ENCODE data around the gene PCDHGA5.

DNA sequence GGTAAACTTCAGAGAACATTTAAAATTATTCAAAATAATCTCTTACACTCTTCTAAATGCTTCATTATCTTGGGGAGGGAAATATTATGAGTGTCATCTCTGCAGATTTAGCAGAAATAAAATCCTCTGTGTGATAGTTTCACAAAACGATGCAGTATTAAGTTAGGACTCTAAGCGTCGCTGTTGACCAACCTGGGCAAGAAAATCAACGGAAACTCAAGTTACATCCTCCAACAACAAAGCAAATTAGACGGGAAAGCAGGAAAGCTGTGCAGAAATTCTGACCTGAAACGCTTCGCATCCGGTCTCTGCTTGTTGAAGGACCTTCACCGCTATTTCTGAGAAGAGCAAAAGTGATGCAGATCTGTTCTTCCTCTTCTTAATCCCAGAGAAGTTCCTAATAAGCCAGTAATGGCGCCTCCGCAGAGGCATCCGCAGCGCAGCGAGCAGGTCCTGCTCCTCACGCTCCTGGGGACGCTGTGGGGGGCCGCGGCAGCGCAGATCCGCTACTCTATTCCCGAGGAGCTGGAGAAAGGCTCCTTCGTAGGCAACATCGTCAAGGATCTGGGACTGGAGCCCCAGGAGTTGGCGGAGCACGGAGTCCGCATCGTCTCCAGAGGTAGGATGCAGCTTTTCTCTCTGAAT, 9.8 kb downstream of the PCDHGA5 start, which contains the start of gene PCDHGA6:
- TF ChIP-seq, protein P1, sequence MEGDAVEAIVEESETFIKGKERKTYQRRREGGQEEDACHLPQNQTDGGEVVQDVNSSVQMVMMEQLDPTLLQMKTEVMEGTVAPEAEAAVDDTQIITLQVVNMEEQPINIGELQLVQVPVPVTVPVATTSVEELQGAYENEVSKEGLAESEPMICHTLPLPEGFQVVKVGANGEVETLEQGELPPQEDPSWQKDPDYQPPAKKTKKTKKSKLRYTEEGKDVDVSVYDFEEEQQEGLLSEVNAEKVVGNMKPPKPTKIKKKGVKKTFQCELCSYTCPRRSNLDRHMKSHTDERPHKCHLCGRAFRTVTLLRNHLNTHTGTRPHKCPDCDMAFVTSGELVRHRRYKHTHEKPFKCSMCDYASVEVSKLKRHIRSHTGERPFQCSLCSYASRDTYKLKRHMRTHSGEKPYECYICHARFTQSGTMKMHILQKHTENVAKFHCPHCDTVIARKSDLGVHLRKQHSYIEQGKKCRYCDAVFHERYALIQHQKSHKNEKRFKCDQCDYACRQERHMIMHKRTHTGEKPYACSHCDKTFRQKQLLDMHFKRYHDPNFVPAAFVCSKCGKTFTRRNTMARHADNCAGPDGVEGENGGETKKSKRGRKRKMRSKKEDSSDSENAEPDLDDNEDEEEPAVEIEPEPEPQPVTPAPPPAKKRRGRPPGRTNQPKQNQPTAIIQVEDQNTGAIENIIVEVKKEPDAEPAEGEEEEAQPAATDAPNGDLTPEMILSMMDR (IDR thresholded peaks at IDR 0.05; ENCODE audit: control extremely low read depth in 1 of 3, insufficient read depth in 1 of 3, low read depth in 1 of 3, low read length in 3 of 3) = no peak
- no peak for TF ChIP-seq POLR2AphosphoS5 (IDR thresholded peaks at IDR 0.05; ENCODE audit: low read depth, low read length)
- TF ChIP-seq POLR2A (IDR thresholded peaks at IDR 0.05; ENCODE audit: control extremely low read depth in 1 of 2, low read depth in 2 of 2, low read length in 2 of 2) = no peak
- TF ChIP-seq RXRA (IDR thresholded peaks at IDR 0.05; ENCODE audit: insufficient read depth, low read depth, low read length) = no peak

Data from H1 (cell line).